K562 (cell line): Measurements from ENCODE around the gene GMEB2. TPM values are rescaled to one million over a fixed set of nuclear protein-coding genes. Genes with fewer than 3 reads are reported as not detected.
A peak's percentile ranks its signal among the peaks of the same experiment; 100 is the strongest.

Experiments
- BRCA1 ChIP-seq, 2 experiments: fragments of 450-650 bp in 1 of 2; sonication (generic) in 1 of 2; formaldehyde crosslinking in 1 of 2; IDR thresholded peaks; 2 replicates each; pipeline versions ENCODE4 v1.5.0 to v1.6.1; 2017 to 2020; ENCODE audit warnings: mild to moderate bottlenecking in 1 of 2, missing genetic modification reagents in 1 of 2
- CXXC5 ChIP-seq: fragments of 250-450 bp; sonication (Bioruptor Pico); IDR thresholded peaks from 2 replicates; pipeline ENCODE4 v1.8.0; 2022; ENCODE audit warnings: inconsistent platforms, mild to moderate bottlenecking, moderate library complexity
- PRMT5 ChIP-seq: sonication (generic); formaldehyde crosslinking; IDR thresholded peaks from 2 replicates; pipeline ENCODE4 v1.5.0; 2020; ENCODE audit warnings: missing genetic modification reagents
- SMAD3 ChIP-seq: fragments of 450-650 bp; formaldehyde crosslinking; conservative IDR thresholded peaks from 2 replicates; pipeline ENCODE4 v1.4.0; 2020; ENCODE audit warnings: mild to moderate bottlenecking
- ZBTB7A ChIP-seq: IDR thresholded peaks from 2 replicates; pipeline ENCODE4 v1.6.1; 2011; ENCODE audit warnings: low read depth, mild to moderate bottlenecking, low read length, moderate library complexity, borderline replicate concordance; ENCODE audit not compliant: control insufficient read depth
- ZFX ChIP-seq: sonication (generic); formaldehyde crosslinking; IDR thresholded peaks from 2 replicates; pipeline ENCODE4 v1.8.0; 2022; ENCODE audit warnings: mild to moderate bottlenecking, missing genetic modification reagents, moderate library complexity
- ZNF512 ChIP-seq: IDR thresholded peaks from 2 replicates; pipeline ENCODE4 v1.6.1; 2016; ENCODE audit warnings: missing genetic modification characterization, missing compliant biosample characterization
- polyA plus RNA-seq, 8 experiments: library from polyadenylated mRNA; depleted of rRNA in 4 of 8; stranded (reverse) in 5 of 8; unstranded in 3 of 8; fragments of >200 nt; fragmentation: Nextera tagmentation in 2 of 8; fragmentation: Illumina TruSeq in 1 of 8; extraction: Ambion mirVana in 2 of 8; extraction: Trizol in 1 of 8; gene quantifications; 2 replicates each; pipeline versions ENCODE4 v1.2.1 to v1.2.3, GENCODE V29; 2011 to 2014; ENCODE audit warnings: inconsistent platforms in 1 of 8, missing spikeins in 1 of 8
- total RNA-seq, 7 experiments: library from RNA; depleted of rRNA in 6 of 7; stranded (reverse); fragments of >200 nt in 6 of 7; fragmentation: Illumina TruSeq in 2 of 7; extraction: Trizol in 2 of 7; gene quantifications; 2 replicates each; pipeline versions ENCODE4 v1.2.1 to v1.2.3, GENCODE V29; 2011 to 2021; ENCODE audit warnings: low replicate concordance in 1 of 7

Gene GMEB2
- total and polyA plus RNA-seq, 9 of the 15 experiments (the other 6 are each of a cell fraction or from before 2014, with no cell fraction given): 0.03 to 13.9 (median 6.3) TPM

GRCh38 chr20:63572788-63573646 lies 53.9 kb downstream of the GMEB2 start (continued):
- TF ChIP-seq ZNF512 (tag): no peak
- no peak for TF ChIP-seq CXXC5 (CRISPR knock-in tag)
- no peak for TF ChIP-seq BRCA1 (IDR thresholded peaks at IDR 0.05)
- TF ChIP-seq BRCA1 (CRISPR knock-in tag; IDR thresholded peaks at IDR 0.05): 0 out of 2 replicates have a peak, but pooled peaks have one; percentile 75
- TF ChIP-seq PRMT5 (CRISPR knock-in tag): peak; percentile 21; the same call in 1 of the 2 replicates
- peak; percentile 35 for TF ChIP-seq ZBTB7A
- no peak for TF ChIP-seq SMAD3
- peak; percentile 17; the same call in 1 of the 2 replicates for TF ChIP-seq ZFX (CRISPR knock-in tag)
